HepG2 (cell line): ENCODE measurements around the gene SLC35B4. TPM values are rescaled to one million over a fixed set of nuclear protein-coding genes. Genes with fewer than 3 reads are reported as not detected.
A peak's percentile ranks its signal among the peaks of the same experiment; 100 is the strongest.

Experiments used
- ATM ChIP-seq: fragments of 450-650 bp; IDR thresholded peaks from 2 replicates; pipeline ENCODE4 v1.7.1; 2017; ENCODE audit warnings: mild to moderate bottlenecking, borderline replicate concordance
- BCL6 ChIP-seq: IDR thresholded peaks from 2 replicates; pipeline ENCODE4 v1.6.1; 2016; ENCODE audit warnings: missing genetic modification reagents, missing compliant biosample characterization
- CBX1 ChIP-seq: IDR thresholded peaks from one replicate; pipeline ENCODE4 v1.6.1; 2016; ENCODE audit warnings: antibody characterized with exemption, low read depth
- CHCHD3 ChIP-seq: sonication (generic); formaldehyde crosslinking; IDR thresholded peaks from 2 replicates; pipeline ENCODE4 v1.8.0; 2022; ENCODE audit warnings: mild to moderate bottlenecking, missing genetic modification reagents, moderate library complexity
- DBP ChIP-seq: sonication (generic); formaldehyde crosslinking; IDR thresholded peaks from 2 replicates; pipeline ENCODE4 v1.4.0; 2020; ENCODE audit warnings: missing genetic modification reagents; ENCODE audit errors: not compliant biosample characterization
- KDM1A ChIP-seq: IDR thresholded peaks from 2 replicates; pipeline ENCODE4 v1.6.1; 2016; ENCODE audit warnings: missing compliant biosample characterization
- MBNL3 ChIP-seq: fragments of 250-450 bp; sonication (Bioruptor Pico); conservative IDR thresholded peaks from 2 replicates; pipeline ENCODE4 v1.8.0; 2022; ENCODE audit warnings: mild to moderate bottlenecking, inconsistent platforms
- PITX1 ChIP-seq: sonication (generic); formaldehyde crosslinking; IDR thresholded peaks from 2 replicates; pipeline ENCODE4 v1.5.1; 2020; ENCODE audit warnings: mild to moderate bottlenecking, missing genetic modification reagents
- RARA ChIP-seq: IDR thresholded peaks from 2 replicates; pipeline ENCODE4 v1.6.1; 2016; ENCODE audit warnings: missing genetic modification reagents, missing compliant biosample characterization
- SMARCC2 ChIP-seq: fragments of 450-650 bp; IDR thresholded peaks from 2 replicates; pipeline ENCODE4 v1.6.1; 2017; ENCODE audit warnings: antibody characterized with exemption, mild to moderate bottlenecking
- SNAPC2 ChIP-seq: sonication (generic); formaldehyde crosslinking; IDR thresholded peaks from 2 replicates; pipeline ENCODE4 v1.8.1; 2022; ENCODE audit warnings: mild to moderate bottlenecking, missing genetic modification reagents
- SP1 ChIP-seq, 2 experiments: fragments of 450-650 bp in 1 of 2; sonication (generic) in 1 of 2; formaldehyde crosslinking in 1 of 2; IDR thresholded peaks; 2 replicates each; pipeline versions ENCODE4 v1.4.0 to v1.6.1; 2016 to 2020; ENCODE audit warnings: missing genetic modification reagents in 1 of 2
- SPEN ChIP-seq: sonication (generic); formaldehyde crosslinking; IDR thresholded peaks from 2 replicates; pipeline ENCODE4 v1.5.1; 2020; ENCODE audit warnings: low read depth, mild to moderate bottlenecking, missing genetic modification reagents
- TOE1 ChIP-seq: sonication (generic); formaldehyde crosslinking; IDR thresholded peaks from 2 replicates; pipeline ENCODE4 v1.4.0; 2020; ENCODE audit warnings: mild to moderate bottlenecking, missing genetic modification reagents
- ZNF10 ChIP-seq: sonication (generic); formaldehyde crosslinking; IDR thresholded peaks from 2 replicates; pipeline ENCODE4 v1.4.0; 2020; ENCODE audit warnings: mild to moderate bottlenecking, low read depth, missing genetic modification reagents, borderline replicate concordance
- ZNF430 ChIP-seq: sonication (generic); formaldehyde crosslinking; IDR thresholded peaks from 2 replicates; pipeline ENCODE4 v1.9.0; 2021; ENCODE audit warnings: mild to moderate bottlenecking, missing genetic modification reagents
- ZNF605 ChIP-seq: sonication (generic); formaldehyde crosslinking; IDR thresholded peaks from 2 replicates; pipeline ENCODE4 v1.8.0; 2022; ENCODE audit warnings: mild to moderate bottlenecking, missing genetic modification reagents
- ZNF724P ChIP-seq: sonication (generic); formaldehyde crosslinking; IDR thresholded peaks from 2 replicates; pipeline ENCODE4 v1.8.0; 2022; ENCODE audit warnings: missing genetic modification reagents, borderline replicate concordance
- ZNF782 ChIP-seq: sonication (generic); formaldehyde crosslinking; IDR thresholded peaks from 2 replicates; pipeline ENCODE4 v1.4.0; 2020; ENCODE audit warnings: missing genetic modification reagents, mild to moderate bottlenecking, borderline replicate concordance
- polyA plus RNA-seq, 8 experiments: library from polyadenylated mRNA; depleted of rRNA in 3 of 8; stranded (reverse) in 7 of 8; unstranded in 1 of 8; fragments of >200 nt; fragmentation: Illumina TruSeq in 4 of 8; extraction: Trizol in 4 of 8; gene quantifications; 2 replicates each; pipeline versions ENCODE4 v1.2.1 to v1.2.3, GENCODE V29; 2011 to 2016; ENCODE audit warnings: low read depth in 4 of 8, missing spikeins in 1 of 8, mixed read lengths in 1 of 8; ENCODE audit not compliant: insufficient read depth in 1 of 8
- total RNA-seq, 5 experiments: library from RNA; depleted of rRNA; stranded (reverse); fragments of >200 nt; fragmentation: Illumina TruSeq; extraction: Trizol; gene quantifications; 2 replicates each; pipeline ENCODE4 v1.2.3, GENCODE V29; 2016; ENCODE audit warnings: low read depth in 1 of 5
- TF ChIP-seq, protein P1 (sequence below): sonication (generic); formaldehyde crosslinking; IDR thresholded peaks from 2 replicates; pipeline ENCODE4 v1.9.0; 2021; ENCODE audit warnings: missing genetic modification reagents, borderline replicate concordance
- TF ChIP-seq, protein P2 (sequence below): IDR thresholded peaks from 2 replicates; pipeline ENCODE4 v1.6.1; 2016; ENCODE audit warnings: missing compliant biosample characterization, missing genetic modification reagents, borderline replicate concordance
- TF ChIP-seq, protein P3 (sequence below): sonication (generic); formaldehyde crosslinking; IDR thresholded peaks from 2 replicates; pipeline ENCODE4 v1.8.0; 2022; ENCODE audit warnings: mild to moderate bottlenecking, missing genetic modification reagents, moderate library complexity
- TF ChIP-seq, protein P4 (sequence below): sonication (generic); formaldehyde crosslinking; IDR thresholded peaks from 2 replicates; pipeline ENCODE4 v1.4.0; 2020; ENCODE audit warnings: mild to moderate bottlenecking, missing genetic modification reagents, borderline replicate concordance

The SLC35B4 gene
- total and polyA plus RNA-seq, 2 of the 13 experiments (the other 11 are each of a cell fraction or from before 2014, with no cell fraction given), result 17.1 to 17.8 TPM

GRCh38 chr7:134293002-134293740 is 23.6 kb downstream of the SLC35B4 start (continued):
- TF ChIP-seq, protein P1, sequence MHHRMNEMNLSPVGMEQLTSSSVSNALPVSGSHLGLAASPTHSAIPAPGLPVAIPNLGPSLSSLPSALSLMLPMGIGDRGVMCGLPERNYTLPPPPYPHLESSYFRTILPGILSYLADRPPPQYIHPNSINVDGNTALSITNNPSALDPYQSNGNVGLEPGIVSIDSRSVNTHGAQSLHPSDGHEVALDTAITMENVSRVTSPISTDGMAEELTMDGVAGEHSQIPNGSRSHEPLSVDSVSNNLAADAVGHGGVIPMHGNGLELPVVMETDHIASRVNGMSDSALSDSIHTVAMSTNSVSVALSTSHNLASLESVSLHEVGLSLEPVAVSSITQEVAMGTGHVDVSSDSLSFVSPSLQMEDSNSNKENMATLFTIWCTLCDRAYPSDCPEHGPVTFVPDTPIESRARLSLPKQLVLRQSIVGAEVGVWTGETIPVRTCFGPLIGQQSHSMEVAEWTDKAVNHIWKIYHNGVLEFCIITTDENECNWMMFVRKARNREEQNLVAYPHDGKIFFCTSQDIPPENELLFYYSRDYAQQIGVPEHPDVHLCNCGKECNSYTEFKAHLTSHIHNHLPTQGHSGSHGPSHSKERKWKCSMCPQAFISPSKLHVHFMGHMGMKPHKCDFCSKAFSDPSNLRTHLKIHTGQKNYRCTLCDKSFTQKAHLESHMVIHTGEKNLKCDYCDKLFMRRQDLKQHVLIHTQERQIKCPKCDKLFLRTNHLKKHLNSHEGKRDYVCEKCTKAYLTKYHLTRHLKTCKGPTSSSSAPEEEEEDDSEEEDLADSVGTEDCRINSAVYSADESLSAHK (CRISPR knock-in tag), result no peak
- TF ChIP-seq ZNF10 (CRISPR knock-in tag), result no peak
- TF ChIP-seq ATM, result no peak
- TF ChIP-seq, protein P2, sequence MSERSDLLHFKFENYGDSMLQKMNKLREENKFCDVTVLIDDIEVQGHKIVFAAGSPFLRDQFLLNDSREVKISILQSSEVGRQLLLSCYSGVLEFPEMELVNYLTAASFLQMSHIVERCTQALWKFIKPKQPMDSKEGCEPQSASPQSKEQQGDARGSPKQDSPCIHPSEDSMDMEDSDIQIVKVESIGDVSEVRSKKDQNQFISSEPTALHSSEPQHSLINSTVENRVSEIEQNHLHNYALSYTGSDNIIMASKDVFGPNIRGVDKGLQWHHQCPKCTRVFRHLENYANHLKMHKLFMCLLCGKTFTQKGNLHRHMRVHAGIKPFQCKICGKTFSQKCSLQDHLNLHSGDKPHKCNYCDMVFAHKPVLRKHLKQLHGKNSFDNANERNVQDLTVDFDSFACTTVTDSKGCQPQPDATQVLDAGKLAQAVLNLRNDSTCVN, result no peak
- TF ChIP-seq DBP (CRISPR knock-in tag), result no peak
- TF ChIP-seq ZNF430, result no peak
- peak; percentile 54; the same call in 1 of the 2 replicates for TF ChIP-seq RARA (CRISPR knock-in tag)
- no peak for TF ChIP-seq PITX1 (CRISPR knock-in tag)
- TF ChIP-seq, protein P3, sequence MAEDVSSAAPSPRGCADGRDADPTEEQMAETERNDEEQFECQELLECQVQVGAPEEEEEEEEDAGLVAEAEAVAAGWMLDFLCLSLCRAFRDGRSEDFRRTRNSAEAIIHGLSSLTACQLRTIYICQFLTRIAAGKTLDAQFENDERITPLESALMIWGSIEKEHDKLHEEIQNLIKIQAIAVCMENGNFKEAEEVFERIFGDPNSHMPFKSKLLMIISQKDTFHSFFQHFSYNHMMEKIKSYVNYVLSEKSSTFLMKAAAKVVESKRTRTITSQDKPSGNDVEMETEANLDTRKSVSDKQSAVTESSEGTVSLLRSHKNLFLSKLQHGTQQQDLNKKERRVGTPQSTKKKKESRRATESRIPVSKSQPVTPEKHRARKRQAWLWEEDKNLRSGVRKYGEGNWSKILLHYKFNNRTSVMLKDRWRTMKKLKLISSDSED, result no peak
- no peak for TF ChIP-seq KDM1A (CRISPR knock-in tag)
- TF ChIP-seq SP1 (IDR thresholded peaks at IDR 0.05), result no peak
- TF ChIP-seq SP1 (CRISPR knock-in tag; IDR thresholded peaks at IDR 0.05), result no peak
- no peak for TF ChIP-seq MBNL3
- peak; percentile 55; the same call in 1 of the 2 replicates for TF ChIP-seq SPEN (CRISPR knock-in tag)
- TF ChIP-seq ZNF782 (CRISPR knock-in tag), result no peak
- no peak for TF ChIP-seq CHCHD3
- TF ChIP-seq ZNF605 (CRISPR knock-in tag), result peak; percentile 58; the same call in 1 of the 2 replicates
- no peak for TF ChIP-seq TOE1 (CRISPR knock-in tag)
- no peak for TF ChIP-seq SMARCC2
- no peak for TF ChIP-seq CBX1
- TF ChIP-seq SNAPC2 (CRISPR knock-in tag), result no peak
- no peak for TF ChIP-seq ZNF724P
- TF ChIP-seq, protein P4, sequence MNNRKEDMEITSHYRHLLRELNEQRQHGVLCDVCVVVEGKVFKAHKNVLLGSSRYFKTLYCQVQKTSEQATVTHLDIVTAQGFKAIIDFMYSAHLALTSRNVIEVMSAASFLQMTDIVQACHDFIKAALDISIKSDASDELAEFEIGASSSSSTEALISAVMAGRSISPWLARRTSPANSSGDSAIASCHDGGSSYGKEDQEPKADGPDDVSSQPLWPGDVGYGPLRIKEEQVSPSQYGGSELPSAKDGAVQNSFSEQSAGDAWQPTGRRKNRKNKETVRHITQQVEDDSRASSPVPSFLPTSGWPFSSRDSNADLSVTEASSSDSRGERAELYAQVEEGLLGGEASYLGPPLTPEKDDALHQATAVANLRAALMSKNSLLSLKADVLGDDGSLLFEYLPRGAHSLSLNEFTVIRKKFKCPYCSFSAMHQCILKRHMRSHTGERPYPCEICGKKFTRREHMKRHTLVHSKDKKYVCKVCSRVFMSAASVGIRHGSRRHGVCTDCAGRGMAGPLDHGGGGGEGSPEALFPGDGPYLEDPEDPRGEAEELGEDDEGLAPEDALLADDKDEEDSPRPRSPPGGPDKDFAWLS (CRISPR knock-in tag), result no peak
- 0 out of 2 replicates have a peak, but pooled peaks have one; percentile 42 for TF ChIP-seq BCL6 (CRISPR knock-in tag)
